ENCODE measurements around the gene PEX11B.

- TF ChIP-seq RFX5 (IDR thresholded peaks at IDR 0.05; ENCODE audit: borderline replicate concordance, low read depth, low read length), result no peak
- no peak for TF ChIP-seq CTCF (IDR thresholded peaks at IDR 0.05; ENCODE audit: control extremely low read depth in 1 of 3, insufficient read depth in 1 of 3, low read depth in 1 of 3, low read length in 3 of 3)
- no peak for TF ChIP-seq EP300 (IDR thresholded peaks at IDR 0.05; ENCODE audit: borderline replicate concordance in 1 of 2, low read depth in 2 of 2, low read length in 2 of 2)
- no peak for TF ChIP-seq EZH2 (IDR thresholded peaks at IDR 0.05; ENCODE audit: low read depth, low read length, severe bottlenecking)
- 0 out of 3 replicates have a peak, but pooled peaks of 1 of the 2 experiments have one; percentile 11 for TF ChIP-seq POLR2A (IDR thresholded peaks at IDR 0.05; ENCODE audit: control extremely low read depth in 1 of 2, low read depth in 2 of 2, low read length in 2 of 2)
- TF ChIP-seq CREB1 (IDR thresholded peaks at IDR 0.05), result 0 out of 2 replicates have a peak, but pooled peaks have one; percentile 49
- TF ChIP-seq KDM1A (IDR thresholded peaks at IDR 0.05; ENCODE audit: borderline replicate concordance, low read length), result no peak
- no peak; the same call in 1 of the 2 replicates for TF ChIP-seq POLR2AphosphoS5 (IDR thresholded peaks at IDR 0.05; ENCODE audit: low read depth, low read length)
- TF ChIP-seq CHD1 (IDR thresholded peaks at IDR 0.05; ENCODE audit: low read depth, low read length), result no peak
- TF ChIP-seq MAFK (IDR thresholded peaks at IDR 0.05; ENCODE audit: low read depth, low read length), result no peak
- no peak for TF ChIP-seq NRF1 (IDR thresholded peaks at IDR 0.05; ENCODE audit: low read depth, low read length)
- TF ChIP-seq ATF3 (IDR thresholded peaks at IDR 0.05; ENCODE audit: insufficient read depth, low read depth, low read length), result no peak
- no peak for TF ChIP-seq SRF (IDR thresholded peaks at IDR 0.05; ENCODE audit: low read depth, low read length)
Measured at GRCh38 chr1:145918144-145918991, at the start of gene PEX11B.
